CD4-positive, alpha-beta T cell treated with Interleukin-15 for 4 hours (primary cell): Measurements from ENCODE around the gene SLCO4A1.

ENCODE experiments used
- DNase-seq: peaks from one replicate; pipeline ENCODE4 v3.0.0-alpha.2; 2020; ENCODE audit warnings: low spot score

SLCO4A1 gene

DNA sequence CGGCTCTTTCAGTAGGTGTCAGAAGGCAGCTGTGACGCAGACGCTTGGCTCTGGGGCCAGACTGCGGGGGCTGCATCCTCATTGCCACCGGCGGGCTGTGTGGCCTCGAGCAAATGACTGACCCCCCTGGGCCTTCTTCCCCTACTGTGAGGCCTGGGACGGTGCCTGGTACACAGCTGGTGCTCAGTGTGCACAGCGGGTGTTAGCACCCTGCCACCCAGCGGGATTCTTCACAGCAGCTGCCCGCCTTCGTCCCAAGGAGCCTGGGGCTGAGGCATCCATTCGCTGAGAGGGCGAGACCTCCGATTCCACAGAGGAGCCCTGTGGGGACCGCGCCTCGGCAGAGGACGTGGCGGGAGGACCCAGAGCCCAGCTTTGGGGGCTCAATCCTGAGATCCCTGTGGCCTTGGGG, 10.6 kb downstream of the SLCO4A1 start:
- no peak for DNase-seq

DNA sequence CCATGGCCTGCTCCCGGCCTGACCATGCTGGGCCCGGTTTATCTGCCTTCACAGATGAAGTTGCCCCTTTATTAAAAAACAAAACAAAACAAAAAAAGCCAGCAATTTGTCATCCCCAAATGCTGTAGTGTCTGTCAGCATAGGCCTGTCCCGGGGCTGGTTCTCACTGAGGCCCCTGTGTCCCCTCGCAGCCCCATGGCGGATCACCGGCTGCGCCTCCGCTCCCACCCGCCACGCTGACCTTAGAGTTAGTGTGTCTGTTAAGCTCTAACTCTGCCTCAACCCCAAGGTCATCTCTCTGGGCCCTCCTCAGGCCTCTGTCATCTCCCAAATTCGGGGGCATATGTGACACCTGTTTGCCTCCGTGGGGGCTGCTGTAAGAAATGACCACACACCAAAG, 11.1 kb downstream of the SLCO4A1 start:
- DNase-seq = no peak

DNA sequence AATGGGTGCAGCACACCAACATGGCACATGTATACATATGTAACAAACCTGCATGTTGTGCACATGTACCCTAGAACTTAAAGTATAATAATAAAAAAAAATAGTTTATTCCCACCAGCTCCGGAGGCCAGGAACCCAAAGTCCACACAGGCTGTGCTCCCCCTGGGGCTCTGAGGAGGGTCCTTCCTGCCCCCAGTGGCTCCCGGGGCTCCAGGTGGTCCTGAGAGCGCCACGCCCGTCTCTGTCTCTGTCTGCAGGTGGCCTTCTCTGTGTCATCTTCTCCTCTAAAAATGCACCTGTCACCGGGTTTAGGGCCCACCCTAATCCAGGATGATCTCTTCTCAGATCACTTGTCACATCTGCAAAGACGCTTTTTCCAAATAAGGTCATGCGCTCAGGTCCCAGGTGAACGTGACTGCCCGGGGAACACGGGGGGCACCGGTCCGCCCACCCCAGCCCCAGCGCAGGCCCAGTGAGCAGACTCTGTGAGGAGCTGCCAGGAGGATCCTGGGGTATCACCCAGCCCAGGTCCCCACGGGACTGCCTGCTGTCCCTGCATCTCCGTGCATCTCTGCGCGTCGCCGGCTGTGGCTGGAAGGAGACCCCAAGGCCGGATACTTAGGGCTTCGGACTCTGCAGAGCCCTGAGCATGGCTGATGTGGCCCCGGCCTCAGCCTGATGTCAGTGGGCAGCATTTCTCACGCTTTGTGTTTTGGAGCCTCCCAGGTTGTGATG, 11.8 kb downstream of the SLCO4A1 start:
- no peak for DNase-seq

DNA sequence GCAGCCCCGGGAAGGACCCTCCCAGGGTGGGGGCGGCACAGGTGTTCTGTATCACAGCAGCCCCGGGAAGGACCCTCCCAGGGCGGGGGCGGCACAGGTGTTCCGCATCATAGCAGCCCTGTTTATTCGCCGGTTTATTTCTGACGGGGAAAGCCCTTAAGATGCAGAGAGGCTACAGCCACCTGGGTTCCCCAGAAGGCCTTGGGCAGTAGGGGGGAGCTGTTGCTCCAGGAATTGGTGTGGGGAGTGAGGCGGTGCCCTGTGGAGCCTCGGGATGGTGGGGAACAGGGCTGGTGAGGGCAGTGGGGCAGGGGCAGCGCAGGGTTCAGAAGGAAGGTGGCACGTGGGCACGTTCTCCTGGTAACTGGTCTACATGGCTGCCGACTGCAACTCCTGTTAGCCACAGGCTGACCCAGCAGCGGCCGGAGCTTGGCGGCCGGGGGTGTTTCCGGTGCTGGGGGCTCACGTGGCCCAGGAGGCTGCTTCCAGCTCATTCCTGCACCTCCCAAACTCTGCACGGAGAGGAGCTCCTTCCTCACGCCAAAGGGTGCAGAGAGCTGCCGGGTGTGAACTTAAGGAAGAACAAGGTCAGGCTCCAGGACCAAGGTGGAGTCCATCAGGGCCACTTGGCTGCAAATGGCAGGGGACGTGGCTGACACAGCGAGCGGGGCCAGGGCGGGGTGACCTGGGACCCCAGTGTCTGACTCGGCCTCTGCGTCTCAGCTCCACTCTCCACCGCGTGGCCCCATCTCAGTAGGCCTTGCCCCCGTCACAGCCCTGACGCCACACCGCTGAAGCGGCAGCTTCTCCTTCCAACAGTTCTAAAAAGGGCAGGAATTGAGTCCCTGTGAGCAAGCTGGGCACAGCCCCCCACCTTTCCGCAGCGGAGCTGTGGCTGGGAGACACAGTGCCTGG, 13.2 kb downstream of the SLCO4A1 start:
- DNase-seq = no peak

DNA sequence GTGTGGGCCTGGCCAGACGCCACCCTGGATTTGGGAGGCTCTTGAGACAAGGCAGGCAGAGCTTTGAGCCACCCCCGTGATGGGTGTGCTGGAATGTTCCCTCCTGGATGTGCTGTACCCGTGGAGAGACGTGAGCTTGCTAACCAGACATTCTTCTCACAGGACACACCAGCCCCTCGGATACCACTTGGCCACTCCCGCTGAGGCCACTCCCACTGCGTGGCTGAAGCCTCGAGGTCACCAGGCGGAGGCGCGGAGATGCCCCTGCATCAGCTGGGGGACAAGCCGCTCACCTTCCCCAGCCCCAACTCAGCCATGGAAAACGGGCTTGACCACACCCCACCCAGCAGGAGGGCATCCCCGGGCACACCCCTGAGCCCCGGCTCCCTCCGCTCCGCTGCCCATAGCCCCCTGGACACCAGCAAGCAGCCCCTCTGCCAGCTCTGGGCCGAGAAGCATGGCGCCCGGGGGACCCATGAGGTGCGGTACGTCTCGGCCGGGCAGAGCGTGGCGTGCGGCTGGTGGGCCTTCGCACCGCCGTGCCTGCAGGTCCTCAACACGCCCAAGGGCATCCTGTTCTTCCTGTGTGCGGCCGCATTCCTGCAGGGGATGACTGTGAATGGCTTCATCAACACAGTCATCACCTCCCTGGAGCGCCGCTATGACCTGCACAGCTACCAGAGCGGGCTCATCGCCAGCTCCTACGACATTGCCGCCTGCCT, 14.1 kb downstream of the SLCO4A1 start:
- no peak for DNase-seq

DNA sequence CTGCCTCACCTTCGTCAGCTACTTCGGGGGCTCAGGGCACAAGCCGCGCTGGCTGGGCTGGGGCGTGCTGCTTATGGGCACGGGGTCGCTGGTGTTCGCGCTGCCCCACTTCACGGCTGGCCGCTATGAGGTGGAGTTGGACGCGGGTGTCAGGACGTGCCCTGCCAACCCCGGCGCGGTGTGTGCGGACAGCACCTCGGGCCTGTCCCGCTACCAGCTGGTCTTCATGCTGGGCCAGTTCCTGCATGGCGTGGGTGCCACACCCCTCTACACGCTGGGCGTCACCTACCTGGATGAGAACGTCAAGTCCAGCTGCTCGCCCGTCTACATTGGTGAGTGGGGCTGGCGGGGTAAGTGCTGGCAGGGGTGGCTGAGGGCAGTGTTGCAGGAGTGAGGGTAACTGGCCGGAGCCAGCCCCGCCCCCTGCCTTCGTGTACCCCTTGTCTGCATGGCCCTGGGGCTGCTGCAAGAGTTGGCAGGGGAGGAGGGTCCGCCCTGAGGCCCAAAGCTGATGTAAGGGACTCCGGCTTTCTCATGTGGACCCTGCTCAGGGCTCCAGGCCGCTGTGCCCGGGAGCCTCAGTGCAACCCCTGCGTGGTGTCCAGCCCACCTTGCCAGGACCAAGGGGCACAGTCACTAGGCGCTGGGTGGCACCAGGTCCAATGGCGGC, 14.8 kb downstream of the SLCO4A1 start:
- DNase-seq = no peak

DNA sequence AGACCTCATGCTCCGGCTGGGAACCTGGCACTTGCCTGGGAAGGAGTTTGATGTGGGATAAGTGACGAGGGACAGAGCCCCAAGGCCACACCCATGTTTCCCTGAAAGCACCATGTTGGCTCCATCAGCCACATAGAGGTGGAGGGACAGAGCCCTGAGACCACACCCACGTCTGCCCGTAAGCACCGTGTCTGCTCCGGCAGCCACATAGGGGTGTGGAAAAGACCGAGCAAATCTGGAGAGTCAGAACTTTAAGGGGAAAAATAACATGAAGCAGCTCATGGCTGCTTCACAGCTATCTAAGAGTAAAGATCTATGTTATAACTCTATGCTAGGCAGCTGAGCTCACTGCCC, 15.3 kb downstream of the SLCO4A1 start:
- no peak for DNase-seq

DNA sequence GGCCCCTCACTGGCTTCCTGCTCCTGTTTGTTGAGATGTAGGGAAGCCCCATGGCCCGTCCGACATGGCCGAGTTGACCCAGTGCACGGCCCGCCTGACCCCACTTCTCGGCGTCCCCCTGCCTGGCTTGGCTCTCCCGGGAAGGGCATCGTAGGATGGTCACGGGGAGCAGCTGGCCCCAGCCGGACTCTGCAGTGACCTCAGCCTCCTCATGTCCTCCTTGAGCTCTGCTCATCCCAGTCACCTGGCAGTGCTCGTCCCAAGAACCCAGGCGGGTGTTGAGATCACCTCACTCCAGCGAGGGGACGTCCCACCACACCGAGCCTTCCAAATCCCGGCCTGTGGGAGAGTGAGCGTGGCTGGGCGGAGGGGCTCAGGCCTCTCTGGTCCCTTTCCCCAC, 15.7 kb downstream of the SLCO4A1 start:
- DNase-seq = no peak

DNA sequence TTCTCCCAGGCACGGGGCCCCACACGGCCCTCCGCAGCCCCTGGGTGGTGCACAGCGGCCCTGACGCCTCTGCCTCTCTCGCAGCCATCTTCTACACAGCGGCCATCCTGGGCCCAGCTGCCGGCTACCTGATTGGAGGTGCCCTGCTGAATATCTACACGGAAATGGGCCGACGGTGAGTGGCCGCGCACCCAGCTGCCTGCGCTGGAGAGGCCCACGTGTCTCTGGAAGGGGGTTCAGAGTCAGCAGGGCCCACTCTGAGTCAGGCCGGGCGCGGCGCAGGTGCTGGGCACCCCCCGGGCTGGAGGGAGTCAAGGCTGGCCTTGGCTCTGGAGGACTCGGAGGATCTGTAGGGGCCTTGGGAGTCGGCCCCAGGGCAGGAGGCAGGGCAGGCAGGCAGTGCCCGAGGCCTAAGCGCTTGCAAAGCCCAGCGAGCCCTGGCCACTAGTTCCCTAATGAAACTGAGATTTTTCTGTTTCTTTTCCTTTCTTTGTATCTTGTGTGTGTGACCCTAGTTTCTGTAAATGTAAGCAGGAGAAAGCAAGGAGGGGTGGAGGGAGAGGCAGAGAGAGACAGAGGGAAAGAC, 16.4 kb downstream of the SLCO4A1 start:
- DNase-seq = no peak

DNA sequence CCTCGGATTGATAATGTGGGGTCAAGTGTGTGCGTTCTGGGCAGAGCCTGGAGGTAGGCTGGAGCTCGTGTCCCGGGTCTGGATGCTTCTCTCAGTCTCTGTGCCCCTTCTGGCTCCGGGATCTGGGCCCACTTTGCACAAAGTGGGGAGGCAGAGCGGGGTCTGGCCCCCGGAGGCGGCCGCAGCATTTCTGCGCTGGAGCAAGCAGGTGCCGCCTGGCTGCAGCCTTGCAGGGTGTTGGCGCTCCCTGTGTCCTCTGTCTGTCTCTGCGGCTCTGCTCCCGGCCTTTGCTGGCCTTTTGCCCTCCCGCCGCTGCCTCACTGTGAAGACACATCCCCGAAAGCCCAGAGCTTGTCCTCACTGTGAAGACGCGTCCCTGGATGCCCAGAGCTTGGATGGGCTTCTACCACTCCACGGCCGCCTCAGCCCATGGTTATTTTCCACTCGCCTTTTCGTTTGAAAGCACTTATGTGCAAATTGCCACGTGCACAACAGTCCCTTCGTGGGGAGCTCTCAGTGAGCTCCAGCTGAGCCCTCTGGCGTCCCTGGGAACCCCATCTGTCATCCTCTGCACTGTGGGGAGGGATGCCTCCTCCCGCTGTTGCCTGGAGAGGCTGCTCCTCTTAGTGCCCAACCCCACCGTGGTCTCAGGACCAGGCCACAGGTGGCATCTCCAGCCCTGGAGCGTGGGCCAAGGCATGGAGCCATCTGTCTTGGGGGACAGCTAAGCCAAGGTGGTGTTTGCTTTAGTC, 17.4 kb downstream of the SLCO4A1 start:
- no peak for DNase-seq

DNA sequence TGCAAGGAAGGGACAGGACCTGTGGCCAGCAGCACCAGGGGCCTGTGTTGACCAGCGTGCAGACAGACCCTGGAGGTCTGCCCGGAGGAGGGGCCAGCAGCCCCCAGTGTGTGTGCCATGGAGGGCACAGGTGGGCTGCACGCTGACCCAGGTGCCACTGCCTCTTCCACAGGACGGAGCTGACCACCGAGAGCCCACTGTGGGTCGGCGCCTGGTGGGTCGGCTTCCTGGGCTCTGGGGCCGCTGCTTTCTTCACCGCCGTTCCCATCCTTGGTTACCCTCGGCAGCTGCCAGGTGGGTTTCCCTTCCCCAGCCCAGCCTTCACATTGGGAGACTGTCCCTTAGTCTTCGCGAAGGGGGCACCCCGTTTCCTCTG, 17.9 kb downstream of the SLCO4A1 start:
- DNase-seq = no peak

DNA sequence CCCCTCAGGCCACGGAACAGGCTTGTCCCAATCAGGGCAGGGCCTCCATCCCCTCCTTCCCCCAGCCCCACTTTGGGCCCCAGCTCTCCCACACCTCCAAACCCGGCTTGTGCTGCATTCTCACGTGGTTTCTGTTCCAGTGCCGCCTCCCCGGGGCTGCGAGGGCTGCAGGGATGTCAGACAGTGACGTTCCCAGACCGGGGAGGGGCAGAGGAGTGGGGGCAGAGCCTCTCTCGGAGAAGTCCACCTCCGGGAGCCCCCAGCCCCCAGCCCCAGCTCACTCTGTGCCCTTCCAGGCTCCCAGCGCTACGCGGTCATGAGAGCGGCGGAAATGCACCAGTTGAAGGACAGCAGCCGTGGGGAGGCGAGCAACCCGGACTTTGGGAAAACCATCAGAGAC, 18.5 kb downstream of the SLCO4A1 start:
- DNase-seq = no peak

DNA sequence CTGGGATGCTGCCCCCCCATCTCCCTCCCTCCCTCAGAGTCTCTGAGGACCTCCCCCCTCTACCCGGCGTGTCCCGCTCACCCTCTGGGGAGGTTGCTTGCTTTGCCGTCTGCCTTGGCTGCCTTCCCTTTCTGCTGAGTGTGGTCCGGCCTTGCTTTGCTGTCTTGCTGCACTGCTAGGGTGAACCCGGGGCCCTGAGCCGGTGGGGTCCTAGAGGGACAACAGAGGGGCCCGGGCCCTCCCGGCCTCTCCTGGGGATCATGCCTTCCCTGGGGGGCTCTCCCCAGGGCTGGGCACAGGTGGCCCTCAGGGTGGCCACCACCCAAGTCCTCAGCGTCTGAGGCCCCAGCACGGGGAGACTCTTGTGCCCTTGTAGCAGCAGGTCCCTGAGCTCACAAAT, 19.3 kb downstream of the SLCO4A1 start:
- DNase-seq = no peak

DNA sequence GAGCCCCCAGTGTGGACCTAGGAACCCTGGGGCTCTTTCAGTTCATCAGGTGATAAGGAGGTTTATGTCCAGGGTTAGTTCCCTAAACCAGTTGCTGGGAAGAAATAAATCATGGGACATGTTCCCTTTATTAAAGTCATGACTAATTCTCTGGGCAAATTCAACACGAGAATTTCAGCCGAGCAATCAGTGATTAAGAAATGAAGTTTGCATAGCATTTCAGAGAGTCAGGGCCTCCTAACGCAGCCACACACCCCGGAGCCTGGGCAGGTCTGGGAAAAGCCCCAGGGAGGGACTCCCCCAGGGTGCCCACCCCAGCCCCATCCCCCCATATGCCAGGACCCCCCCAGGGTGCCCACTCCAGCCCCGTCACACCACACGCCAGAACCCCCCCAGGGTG, 20.1 kb downstream of the SLCO4A1 start:
- no peak for DNase-seq

DNA sequence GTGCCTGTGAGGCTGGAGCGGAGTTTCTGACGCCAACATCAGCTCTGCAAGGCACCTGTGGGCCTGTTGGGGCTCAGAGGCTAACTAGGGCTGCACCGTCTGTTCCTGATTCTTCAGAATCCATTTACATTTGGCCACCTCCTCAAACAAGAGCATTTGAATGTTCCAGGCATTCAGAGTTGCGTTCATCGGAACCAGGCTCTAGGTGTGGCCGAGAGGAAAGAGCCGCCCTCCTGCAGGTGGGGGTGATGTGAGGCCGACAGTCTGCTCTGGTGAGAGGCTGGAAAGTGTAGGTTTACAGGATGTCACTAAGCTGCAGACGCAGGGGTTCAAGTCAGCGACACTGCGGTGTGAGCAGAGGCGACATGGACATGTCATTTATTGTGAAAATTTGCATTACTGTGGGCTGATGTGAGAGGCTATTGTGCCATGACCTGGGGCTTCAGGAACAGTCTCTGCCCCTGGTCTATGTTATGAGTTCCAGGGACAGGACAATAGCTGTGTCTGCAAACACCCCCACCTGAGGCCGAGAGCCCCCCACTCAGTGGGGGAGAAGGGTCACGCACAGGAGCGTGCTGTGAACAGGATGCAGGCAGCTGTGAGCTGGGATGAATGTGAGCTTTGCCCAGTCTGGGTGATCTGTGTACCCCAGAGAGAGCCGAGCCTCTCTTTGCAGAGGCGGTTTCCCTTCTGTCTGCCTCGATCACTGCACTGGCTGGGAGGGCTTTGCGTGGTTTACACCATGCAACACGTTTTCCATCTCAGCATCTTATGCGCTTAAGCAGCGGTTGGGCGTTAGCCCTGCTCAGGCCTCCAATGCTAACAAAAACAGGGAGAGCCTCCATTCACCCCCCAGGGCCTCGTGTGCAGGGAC, 21.1 kb downstream of the SLCO4A1 start:
- DNase-seq = no peak

DNA sequence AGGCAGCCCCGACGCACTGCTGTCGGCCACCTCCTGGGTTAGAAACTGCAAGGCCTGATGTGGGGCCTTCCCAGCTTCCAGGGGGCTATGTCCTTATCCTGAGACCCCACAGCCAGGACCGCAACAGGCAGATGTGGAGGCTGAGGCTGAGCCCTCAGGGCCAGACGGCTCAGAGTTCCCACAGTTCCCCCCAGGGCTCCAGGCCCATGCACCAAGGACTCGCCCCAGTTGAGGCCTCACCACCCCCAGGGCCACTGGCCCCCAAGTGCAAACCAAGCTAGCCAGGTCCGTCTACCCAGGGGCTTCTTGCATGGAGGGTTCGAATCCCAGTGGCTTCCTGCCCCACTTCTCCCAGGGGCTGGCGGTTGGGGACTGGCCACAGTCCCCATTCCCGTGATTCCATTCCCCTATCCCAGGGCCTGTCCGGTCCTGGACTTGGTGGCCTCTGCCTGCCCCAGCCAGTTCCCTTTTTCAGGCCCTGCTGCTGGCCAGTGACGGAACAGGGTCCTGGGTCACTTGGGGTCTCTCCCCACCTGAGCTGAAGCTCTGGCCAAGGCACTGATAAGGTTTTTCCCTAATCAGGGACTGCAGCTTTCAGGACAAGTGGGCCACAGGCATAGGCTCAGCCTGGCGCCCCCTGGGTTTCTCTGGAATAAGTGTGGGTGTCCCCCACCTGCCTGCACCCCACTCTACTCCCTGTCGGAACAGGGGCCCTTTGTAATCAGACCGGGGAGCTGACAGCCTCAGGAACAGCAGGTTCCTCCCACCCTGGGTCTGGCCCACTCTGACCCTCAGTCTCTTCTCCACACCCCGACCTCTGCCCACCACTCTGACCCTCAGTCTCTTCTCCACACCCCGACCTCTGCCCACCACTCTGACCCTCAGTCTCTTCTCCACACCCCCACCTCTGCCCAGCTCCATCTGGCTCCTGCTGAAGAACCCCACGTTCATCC, 22.0 kb downstream of the SLCO4A1 start:
- no peak for DNase-seq

DNA sequence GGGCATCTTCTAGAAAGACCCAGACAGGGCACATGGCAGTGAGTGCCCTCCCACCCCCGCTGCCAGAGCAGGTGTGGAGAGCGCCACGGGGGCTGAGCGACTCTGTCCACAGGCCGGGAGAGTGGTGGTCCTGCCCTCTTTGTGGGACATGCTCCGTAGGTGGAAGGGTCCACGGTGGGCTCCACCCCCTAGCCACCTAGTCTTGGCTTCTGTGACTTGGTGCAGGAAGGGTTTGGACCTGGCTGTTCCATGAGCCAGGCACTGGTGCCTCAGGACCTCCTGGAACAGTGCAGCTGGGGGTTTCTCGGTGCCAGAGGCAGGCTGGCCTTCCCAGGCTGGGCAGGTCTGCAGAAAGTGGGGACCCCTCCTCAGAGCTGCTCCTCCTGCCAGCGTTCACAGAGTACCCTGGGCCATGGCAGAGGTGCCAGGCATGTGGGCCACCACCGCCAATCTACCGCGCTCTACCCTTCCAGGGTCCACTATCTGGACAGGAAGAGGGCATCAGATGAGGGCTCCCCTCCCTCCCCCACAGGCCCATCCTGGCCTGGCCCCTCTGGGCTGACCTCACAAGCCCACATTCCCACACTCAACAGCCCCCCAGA, 23.0 kb downstream of the SLCO4A1 start:
- DNase-seq = no peak
